Placental epithelial cell (primary cell): ENCODE results near the gene PRND. TPM values are rescaled to one million over a fixed set of nuclear protein-coding genes. Genes with fewer than 3 reads are reported as not detected.

Experiments used
- total RNA-seq: library from RNA; depleted of rRNA; stranded (reverse); fragments of >200 nt; gene quantifications from 2 replicates; pipeline ENCODE4 v1.2.3, GENCODE V29; 2012

PRND gene, protein sequence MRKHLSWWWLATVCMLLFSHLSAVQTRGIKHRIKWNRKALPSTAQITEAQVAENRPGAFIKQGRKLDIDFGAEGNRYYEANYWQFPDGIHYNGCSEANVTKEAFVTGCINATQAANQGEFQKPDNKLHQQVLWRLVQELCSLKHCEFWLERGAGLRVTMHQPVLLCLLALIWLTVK
- not detected in 2 replicates for total RNA-seq

GRCh38 chr20:4721719-4722118 lies at the start of gene PRND:
TSS of gene PRND (plus strand) at chr20:4721909. CDS start at chr20:4724552, 2,643 bp downstream.

Other genes starting within 250 kb of the PRND start
- gene PRNP, start 35.5 kb upstream of the PRND start, total RNA-seq = 41.6 and 49.6 TPM in 2 replicates
- 5.5 and 14.6 TPM in 2 replicates for gene RASSF2, start 101.7 kb downstream of the PRND start, total RNA-seq